MM.1S (cell line): Measurements from ENCODE around the gene PRR5.

ENCODE experiments used
- EZH2 ChIP-seq: fragments of 300-600 bp; sonication (generic); optimal IDR thresholded peaks from 2 replicates; pipeline ENCODE3; 2017; ENCODE audit warnings: low read depth, mild to moderate bottlenecking, antibody characterized with exemption, low read length, mixed read lengths
- EZH2phosphoT487 ChIP-seq: fragments of 300-600 bp; sonication (generic); IDR thresholded peaks from 2 replicates; pipeline ENCODE4 v1.6.1; 2018; ENCODE audit warnings: antibody characterized with exemption, low read length
- TF ChIP-seq, protein P1 (sequence below): fragments of 300-600 bp; sonication (generic); IDR thresholded peaks from 2 replicates; pipeline ENCODE4 v1.5.1; 2016; ENCODE audit warnings: antibody characterized with exemption, low read length, mixed read lengths

DNA sequence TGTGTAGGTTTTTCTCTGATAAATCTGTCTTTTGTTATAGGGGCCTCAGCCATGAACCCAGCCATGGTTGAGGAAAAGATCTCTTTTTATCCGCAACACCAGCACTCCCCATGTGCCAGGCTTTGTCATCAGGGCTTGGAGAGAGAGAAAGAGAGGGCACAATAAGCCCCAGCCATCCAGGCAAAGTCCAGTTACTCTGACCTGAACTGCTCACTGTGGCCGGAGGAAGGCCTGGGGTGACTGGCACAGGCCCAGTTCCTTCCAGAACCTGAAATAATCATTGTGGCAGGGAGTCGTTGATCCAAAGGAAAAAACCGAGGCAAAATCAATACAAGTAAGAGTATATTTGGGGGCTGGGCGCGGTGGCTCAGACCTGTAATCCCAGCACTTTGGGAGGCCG is 46.5 kb downstream of the PRR5 start:
- TF ChIP-seq, protein P1, sequence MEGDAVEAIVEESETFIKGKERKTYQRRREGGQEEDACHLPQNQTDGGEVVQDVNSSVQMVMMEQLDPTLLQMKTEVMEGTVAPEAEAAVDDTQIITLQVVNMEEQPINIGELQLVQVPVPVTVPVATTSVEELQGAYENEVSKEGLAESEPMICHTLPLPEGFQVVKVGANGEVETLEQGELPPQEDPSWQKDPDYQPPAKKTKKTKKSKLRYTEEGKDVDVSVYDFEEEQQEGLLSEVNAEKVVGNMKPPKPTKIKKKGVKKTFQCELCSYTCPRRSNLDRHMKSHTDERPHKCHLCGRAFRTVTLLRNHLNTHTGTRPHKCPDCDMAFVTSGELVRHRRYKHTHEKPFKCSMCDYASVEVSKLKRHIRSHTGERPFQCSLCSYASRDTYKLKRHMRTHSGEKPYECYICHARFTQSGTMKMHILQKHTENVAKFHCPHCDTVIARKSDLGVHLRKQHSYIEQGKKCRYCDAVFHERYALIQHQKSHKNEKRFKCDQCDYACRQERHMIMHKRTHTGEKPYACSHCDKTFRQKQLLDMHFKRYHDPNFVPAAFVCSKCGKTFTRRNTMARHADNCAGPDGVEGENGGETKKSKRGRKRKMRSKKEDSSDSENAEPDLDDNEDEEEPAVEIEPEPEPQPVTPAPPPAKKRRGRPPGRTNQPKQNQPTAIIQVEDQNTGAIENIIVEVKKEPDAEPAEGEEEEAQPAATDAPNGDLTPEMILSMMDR, result no peak
- no peak for TF ChIP-seq EZH2phosphoT487
- no peak for TF ChIP-seq EZH2
